HG02870 (cell line): Measurements from ENCODE around the gene KIF17.
"Not testable (repeated sequence)": the region's sequence is repeated elsewhere in the genome, so short reads cannot be mapped to it uniquely, and the experiment has no call there.

Experiments used
- ATAC-seq: cut with Tn5 transposase; IDR thresholded peaks from one replicate; pipeline ENCODE4 v1.9.1; 2021; ENCODE audit warnings: mild to moderate bottlenecking, moderate library complexity; ENCODE audit not compliant: unreplicated experiment

Gene KIF17

DNA sequence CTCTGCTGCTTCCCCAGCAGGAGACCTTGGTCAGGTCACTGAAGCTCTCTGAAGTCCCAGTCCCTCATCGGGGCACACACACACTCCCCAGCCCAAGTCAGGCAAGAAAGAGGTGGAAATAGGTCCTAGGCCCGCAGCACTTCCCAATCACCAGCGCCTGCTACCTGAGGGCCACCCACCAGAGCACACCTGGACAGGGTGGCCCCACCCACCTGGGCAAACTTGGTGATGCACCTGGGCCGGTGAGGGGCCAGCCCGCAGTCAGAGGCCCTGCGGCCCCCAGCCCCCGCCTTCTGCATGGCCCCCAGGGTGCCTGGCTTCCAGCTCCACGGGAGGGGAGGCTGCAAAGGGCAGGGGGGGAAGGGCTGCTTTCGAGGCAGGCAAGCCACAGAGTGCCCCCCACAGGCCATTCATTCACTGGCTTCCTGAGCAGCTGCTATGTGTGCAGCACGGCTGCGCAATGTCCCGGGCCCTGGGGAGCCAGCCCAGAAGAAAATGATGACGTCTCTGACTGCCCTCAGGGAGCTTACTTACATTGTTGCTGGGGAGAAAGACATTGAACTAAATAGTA is 10.0 kb upstream of the KIF17 start:
- ATAC-seq: no peak

DNA sequence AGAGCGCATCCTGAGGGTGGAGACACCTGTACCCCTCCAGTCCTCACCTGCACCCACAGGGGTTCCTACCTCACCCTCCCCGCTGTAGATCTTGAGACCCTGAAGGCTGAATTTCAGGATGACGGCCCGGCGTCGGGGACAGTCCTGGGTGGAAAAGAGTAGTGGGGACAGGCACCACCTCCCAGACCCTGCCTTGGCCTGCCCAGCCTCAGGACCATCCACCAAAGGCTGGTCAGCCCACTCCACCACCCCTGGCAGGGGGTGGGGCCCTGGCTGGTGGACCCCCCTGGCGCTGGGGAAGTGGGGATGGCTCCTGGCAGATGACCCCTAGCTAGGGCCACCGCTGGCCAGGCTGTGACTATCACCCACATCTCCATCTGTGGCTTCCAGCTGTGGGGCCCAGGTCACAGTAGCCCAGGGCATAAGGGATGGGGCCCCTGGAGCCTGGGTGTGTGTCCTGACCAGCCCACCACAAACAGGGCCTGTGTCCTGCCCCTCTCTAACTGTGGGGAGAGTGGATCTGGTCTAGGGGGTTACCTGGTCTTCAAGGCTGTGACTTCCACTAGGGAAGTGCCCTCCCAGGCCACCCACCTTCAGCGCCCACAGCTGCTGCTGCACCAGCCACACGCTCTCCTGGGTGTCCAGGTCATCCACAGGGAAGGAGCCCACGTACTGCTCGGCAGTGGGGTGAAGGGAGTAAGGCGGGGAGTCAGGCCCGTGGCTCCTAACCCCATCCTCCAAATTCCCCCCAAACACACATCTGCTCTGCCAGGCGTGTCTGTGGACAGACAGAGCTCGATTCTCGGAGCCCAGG is 9.3 kb upstream of the KIF17 start:
- ATAC-seq: no peak

DNA sequence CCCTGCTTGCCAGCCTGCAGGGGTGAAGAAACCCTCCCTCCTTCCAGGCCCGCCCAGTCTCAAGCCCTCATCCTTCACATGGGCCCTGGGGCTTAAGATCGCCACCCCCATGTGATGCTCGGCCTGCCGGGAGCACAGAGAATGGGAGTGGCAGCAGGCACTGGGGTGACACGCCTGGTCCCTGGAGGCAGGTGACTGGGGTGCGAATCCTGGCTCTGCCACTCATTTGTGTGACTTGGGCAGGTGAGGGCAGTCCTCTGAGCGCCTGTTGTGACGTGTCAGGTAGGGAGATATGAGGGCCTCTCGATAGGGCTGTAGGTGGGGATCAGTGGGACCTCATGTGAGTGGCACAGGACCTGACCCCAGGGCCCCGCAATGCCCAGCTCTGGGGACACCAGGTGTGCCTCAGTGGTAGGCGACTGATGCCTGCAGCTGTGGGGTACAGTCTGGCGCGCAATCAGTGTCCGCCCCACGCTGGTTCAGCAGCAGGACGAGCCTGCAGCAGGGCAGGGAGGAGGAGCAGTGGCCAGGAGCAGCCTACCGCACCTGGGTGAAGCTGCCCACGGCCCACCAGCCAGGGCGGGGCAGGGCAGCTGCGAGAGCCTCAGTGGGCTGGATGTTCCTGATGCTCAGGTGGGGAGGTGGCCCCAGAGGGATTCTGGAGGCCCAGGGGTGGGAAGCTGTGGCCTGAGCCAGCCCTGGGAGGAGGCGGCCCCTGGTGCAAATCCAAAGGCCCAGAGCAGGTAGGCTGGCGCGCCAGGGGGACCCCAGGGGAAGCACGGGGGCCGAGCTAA is 8.5 kb upstream of the KIF17 start:
- ATAC-seq: no peak

DNA sequence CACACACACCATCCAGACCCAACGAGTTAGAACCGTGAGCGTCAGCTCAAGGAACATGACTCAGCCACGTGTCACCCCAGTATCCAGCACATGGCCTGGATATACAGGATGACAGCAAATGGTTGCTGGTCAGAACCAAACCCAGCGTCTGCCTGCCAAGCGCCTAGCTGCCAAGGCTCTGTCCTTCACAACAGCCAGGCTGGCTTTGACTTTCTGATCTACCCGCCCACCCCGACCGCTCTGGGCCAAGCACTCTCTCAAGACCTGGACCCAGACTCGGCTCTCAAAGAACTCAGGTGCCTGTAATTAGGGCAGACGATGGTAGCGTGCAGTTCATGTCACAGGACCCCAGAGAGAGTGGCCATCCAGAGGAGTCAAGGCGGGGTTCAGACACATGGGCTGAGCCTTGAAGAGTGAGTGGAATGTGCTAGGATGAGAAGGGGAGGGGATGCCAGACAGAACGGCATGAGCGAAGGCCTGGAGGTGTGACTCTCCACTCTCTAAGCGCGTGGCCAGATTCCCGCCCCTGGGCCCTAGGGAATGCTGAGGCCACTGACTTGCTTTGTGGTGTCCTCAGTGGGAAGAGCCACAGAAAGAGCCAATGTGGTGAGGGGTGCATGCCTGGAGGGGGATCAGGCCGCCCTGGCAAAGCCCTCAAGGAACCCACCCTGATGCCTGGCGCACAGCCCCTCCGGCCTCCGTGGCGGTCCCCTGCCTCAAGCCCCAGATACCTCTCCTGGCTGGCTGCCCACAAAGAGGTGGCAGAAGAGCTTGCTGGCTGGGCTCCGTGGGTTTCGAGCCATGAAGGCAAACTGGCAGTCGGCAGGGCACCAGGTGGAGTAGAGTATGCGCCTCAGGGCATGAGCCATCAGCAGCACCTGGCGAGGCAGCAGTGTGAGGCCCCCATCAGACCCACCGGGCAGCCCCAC is 7.6 kb upstream of the KIF17 start:
- ATAC-seq: no peak

DNA sequence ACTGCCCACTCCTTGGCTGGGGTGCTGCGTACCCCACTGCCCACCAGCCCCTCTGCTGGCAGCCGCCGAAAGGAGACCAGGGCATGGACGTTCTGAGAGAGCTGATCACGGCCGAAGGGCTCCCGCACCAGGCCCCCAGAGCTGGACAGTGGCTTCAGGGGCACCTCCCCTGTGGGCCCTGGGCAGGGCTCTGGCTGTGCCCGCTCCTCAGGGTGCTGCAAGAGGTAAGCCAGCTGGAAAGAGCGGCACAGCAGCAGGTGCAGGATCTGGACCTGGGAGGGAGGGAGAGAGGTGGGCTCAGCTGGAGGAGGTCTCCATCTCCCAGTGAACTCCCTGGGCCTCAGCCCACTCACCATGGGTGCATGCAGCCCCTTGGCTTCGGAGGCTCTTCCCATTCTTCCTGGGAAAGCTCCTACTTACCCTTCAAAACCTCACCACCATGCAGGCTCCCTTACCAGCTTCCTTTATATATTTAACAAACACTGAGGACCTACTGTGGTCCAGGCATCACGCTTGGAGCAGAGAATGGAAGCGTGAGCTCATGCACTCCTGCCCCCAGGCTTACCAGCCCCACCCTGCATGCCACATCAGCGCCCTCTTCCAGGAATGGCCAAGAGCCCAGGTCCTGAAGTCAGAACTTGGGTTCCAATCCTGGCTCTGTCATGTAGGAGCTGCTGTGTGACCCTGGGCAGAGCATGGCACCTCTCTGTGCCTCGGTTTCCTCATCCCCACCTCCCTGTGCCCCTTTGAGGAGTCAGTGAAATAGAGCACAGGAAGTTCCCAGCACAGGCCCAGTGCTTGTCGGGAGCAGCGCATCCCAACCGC is 6.8 kb upstream of the KIF17 start:
- no peak for ATAC-seq

DNA sequence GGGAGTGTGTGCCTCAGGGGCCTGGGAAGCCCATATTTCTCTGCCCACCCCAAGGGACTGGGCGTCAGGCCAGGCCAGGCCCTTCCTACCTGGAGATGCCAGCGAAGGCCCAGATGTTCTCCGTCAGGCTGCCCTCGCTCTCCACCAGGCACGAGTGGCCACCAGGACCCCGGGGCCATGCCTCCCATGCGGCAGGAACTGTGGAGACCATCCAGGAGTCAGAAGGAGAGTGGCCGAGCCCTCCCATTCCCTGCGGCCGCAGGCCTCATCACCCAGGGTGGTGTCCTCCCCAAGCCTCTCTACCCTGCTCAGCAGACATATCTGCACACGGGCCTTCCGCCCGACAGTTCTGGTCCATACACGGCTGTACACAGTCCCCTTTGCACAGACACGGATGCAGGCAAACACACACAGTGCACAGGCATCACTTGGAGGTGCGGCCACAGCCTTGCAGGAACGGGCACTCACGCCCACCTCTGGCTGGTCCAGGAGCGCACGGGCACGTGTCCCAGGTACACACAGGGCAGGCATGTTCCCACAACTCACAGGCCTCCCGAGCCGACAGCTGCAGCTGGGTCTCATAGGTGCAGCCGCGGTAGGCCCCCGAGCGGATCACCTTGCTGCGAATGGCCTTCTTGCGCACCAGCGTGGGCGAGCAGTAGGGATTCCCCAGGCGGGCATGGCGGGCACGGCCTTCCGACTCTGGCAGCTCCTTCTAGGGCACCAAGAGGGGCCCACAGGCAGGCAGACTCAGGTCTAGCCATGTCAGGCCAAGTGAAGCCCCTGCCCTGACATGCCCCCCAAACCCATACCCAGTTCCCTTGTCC is 5.9 kb upstream of the KIF17 start:
- no peak for ATAC-seq

DNA sequence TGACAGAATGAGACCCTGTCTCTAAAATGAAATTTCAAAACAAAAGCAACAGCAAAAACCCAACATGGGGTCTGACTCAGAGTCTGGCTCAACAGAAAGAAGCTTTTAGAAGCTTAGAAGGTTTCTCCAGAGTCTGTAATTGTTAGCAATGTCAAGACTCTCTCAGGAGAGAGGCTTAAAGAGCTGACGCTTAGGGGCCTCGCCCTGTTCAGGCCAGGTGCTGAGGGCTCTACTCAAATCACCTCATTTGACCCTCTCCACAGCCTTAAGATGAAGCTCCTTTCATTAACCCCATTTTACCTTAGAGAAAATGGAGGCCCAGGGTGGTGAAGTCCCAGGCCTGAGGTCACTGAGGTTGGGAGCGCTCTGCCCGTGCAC is 5.3 kb upstream of the KIF17 start:
- no peak for ATAC-seq

DNA sequence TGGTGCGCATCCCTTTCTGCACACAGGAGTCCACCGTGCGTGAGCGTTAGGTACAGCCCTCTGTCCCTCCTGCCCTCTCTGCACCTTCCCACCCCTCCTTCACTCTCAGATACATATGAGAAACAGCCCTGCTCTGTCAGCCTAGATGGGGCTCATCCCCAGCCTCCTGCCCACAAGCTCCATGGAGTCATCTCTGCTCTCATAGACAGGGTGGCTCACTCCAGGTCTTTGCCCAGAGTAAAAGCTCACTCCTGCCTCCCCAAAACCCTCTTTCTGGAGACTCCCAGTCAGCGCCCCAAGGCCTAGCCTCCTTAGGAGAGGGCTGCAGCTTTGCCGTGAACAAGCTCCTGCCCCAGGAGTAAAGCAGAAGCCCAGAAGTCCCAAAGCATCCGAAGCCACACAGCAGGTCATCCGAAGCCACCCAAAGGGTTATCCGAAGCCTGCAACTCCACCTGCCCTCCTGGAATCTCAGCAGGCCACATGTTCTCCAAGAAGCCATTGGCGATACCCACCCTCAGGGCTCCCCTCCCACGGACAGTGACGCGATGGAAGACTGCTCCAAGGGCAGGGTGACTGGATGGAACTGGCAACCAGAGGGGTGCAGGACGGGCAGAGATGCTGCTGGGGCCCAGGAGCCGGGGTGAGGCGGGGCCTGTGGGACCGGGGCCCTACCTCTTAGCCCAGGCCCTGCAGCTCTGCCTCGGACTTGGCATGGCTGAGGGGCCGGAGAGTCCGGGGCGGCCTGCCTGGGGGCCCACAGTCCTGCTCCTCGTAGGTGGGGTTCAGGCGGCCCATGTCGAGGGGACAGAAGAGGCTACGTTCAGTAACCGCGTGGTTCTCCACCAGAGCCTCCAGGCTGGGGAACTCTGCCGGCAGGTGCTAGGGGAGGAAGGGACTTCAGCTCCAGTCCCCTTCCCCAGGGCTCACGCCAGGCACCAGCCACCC is 3.6 kb upstream of the KIF17 start:
- ATAC-seq: no peak

DNA sequence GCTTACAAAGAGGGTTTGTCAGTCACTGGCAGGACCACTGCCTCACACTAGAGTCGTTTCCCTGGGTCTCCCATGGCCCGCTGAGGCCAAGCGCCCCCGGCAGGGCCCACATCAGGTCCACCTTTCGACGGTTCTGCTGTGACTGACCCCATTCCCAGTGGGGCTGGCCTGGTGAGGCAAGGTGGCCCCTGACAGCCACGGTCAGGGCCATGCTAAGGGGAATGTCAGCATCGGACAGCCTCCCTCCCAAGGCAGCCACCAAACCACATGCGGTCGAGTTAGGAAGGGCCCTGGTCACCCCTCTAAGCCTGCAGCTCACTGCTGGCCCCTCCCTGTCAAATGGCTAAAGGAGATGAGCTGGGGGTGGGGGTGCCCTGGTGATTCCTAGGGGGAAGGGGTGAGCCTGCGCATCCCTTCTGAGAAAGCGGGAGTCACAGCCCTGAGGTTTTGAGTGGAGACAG is 2.9 kb upstream of the KIF17 start:
- ATAC-seq: no peak

DNA sequence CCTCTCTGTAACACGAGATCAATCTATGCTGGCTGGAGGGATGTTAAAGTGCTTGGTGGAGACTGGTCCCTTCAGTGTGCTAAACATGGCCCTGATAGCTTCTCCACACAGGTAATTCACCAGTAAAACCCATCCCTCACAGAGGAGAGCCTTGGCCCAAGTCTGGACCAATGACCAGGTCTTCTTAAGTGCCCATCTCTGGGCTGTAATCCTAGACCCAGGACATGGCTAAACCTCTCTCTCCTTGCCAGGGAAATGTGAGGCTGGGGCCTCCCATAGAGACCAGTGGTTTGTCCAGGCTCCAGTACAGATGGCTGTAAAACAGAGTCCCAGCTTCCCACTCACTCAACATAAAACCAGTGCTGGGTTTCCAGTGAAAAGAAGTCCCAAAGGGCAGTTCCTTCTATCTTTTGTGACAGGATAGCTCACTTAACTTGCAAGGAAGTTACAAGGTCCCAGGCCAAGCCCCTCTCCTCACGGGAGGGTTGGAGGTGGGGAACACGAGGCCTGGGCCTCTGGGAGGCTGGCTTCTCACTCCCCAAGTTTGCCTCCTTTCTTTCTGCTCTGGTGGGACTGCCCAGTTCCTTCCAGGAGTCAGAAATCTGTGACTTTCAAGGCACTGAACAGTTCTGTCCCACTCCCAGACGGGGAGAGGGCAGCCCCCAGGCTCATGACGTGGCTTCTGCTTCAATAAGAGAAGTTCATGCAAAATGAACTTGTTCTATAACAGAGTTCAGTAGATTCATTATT is 2.2 kb upstream of the KIF17 start:
- no peak for ATAC-seq

DNA sequence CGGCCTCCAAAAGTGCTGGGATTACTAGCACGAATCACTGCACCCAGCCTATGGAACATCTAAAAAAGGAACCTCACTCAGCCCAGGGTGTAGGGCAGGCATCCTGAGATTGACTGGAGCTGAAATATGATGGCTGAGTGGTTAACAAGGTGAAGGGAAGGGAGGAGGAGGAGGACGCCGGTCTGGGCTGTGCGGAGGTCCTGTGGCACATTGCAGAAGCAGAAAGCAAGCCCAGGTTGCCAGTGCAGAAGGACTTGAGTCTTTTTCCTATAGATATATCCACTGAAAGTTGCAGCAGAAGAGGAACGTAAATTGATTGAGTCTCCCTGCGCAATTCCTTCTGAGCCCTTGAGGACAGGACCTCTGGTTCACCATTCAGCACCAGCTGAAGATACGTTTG is 1.5 kb upstream of the KIF17 start:
- no peak for ATAC-seq

DNA sequence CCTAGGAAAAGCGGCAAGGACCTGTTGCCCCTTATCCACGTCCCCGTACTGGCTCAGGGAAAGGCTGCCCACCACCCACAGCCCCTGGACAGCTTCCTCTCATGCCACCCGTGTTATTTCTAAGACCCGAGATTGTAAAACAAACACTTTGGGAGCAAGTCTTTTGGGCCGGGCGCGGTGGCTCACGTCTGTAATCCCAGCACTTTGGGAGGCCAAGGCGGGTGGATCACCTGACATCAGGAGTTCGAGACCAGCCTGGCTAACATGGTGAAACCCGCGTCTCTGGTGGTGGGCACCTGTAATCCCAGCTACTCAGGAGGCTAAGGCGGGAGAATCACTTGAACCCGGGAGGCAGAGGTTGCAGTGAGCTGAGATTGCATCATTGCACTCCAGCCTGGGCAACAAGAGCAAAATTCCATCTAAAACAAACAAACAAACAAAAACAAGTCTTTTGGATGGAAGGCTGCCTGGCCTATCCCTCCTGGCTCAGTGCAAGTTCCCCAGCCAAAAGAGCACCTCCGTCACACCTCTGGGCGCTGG is 606 bp upstream of the KIF17 start:
- ATAC-seq: not testable (repeated sequence)

DNA sequence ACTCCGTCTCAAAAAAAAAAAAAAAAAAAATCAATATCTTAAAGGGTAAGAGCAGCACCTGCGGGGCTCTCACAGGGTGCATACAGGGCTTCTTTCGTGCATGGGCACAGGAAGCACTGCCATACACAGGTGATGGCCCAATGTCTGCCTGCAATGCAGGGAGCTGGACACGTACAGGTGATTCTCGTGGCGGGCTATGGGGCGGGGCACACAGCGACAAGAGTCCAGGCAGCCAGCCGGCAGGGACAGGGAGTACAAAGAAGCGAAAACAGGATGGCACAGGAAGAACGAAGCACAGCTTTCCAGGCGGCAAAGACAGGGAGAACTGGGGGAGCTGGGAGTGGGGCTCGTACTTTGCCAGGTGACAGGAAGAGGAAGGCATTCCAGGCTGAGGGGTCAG is 1.6 kb downstream of the KIF17 start:
- no peak for ATAC-seq

DNA sequence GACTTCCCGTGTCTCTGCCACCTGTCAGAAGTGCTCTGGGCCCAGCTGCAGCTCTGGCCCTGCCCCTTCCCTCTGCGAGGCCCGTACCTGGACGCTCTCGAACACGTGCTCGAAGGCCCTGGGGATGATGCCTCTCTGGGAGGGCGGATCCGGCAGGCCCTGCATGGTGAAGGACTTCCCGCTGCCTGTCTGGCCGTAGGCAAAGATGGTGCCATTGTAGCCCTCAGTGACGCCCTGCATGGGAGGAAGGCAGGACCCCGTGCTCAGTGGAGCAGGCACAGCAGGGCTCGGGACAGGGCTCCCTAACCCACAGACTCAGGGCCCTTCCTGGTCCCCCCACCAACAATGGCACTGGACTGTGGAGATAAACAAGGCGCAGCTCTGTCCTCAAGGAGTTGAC is 2.4 kb downstream of the KIF17 start:
- ATAC-seq: no peak

DNA sequence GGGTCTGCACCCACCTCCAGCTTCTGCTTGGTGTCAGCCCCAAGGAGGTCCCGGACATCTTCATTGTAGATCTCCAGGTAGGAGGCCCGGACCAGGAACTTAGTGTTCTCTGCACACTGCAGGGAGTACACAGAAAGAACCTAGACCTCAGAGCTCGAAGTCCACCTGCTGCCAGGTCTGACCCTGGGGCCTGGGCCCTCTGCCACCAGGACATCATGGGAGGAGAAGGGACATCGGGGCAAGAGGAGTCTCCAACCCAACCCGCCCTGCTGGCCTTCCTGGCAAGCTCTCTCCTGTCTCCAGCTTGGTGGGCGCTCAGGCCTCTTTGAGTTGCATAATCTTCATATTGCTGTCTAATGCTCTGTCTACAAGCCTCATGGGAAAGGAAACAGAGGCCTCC is 4.4 kb downstream of the KIF17 start:
- no peak for ATAC-seq

DNA sequence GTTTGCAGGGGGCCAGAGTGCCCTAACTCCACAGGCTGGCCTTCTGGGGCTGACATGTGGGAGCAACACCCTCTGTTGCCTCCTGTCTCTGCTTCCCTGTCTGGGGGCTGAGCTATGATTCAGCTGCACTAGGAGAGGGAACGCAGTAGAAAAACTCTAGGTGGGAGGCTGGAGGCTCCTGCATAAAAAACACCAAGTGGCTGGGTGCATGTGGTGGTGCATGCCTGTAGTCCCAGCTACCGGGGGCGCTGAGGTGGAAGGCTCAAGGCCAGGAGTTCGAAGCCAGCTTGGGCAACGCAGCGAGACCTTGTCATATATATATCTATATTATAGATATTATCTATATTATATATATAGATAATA is 5.6 kb downstream of the KIF17 start:
- no peak for ATAC-seq
